Activated CD4-positive, alpha-beta T cell treated with anti-CD3 and anti-CD28 coated beads for 36 hours (primary cell): ENCODE measurements around the gene TOMM70. TPM values are rescaled to one million over a fixed set of nuclear protein-coding genes. Genes with fewer than 3 reads are reported as not detected.

Experiments used
- ATAC-seq: fragments of 200-7000 bp; cut with Tn5 transposase; one replicate; pipeline ENCODE4 v1.10.0; 2021; ENCODE audit warnings: mild to moderate bottlenecking, moderate library complexity
- CTCF ChIA-PET: fragments of 350-600 bp; sonication (Branson Sonifier 250); formaldehyde crosslinking; loops from one replicate; lab custom pipeline; 2021; ENCODE audit warnings: antibody characterized with exemption; lab: Charles Lee
- POLR2A ChIA-PET: fragments of 350-600 bp; sonication (Branson Sonifier 250); formaldehyde crosslinking; loops from one replicate; lab custom pipeline; 2021; ENCODE audit warnings: antibody characterized with exemption, inconsistent platforms; lab: Charles Lee
- DNase-seq: peaks from one replicate; pipeline ENCODE4 v3.0.0-alpha.2; 2020
- H3K27ac Mint-ChIP-seq: one replicate; pipeline ENCODE4 v1.8.0; 2021; ENCODE audit warnings: mixed read lengths
- H3K27me3 Mint-ChIP-seq: one replicate; pipeline ENCODE4 v1.8.0; 2021; ENCODE audit warnings: mixed read lengths
- H3K36me3 Mint-ChIP-seq: one replicate; pipeline ENCODE4 v1.8.0; 2021; ENCODE audit warnings: low read depth, mixed read lengths
- H3K4me1 Mint-ChIP-seq: one replicate; pipeline ENCODE4 v1.8.0; 2021; ENCODE audit warnings: mixed read lengths
- H3K4me3 Mint-ChIP-seq: one replicate; pipeline ENCODE4 v1.8.0; 2021; ENCODE audit warnings: mild to moderate bottlenecking, moderate library complexity, mixed read lengths
- H3K9me3 Mint-ChIP-seq: one replicate; pipeline ENCODE4 v1.8.0; 2021; ENCODE audit warnings: low read depth, mixed read lengths
- intact Hi-C, 2 experiments: fragments of 100-400 bp; cut with DNase I in 1 of 2; cut with micrococcal nuclease in 1 of 2; formaldehyde crosslinking; loops; one replicate each; pipeline versions ENCODE4 v1.14.2 to v1.15.1; 2022 to 2024; cut with DNase I, micrococcal nuclease
- total RNA-seq, 2 experiments: library from RNA; stranded (reverse); gene quantifications; one replicate each; pipeline ENCODE4 v1.2.3, GENCODE V29; 2021

TOMM70 gene
- total RNA-seq, 2 experiments from 2014 or later: 54.0 to 54.1 TPM

GRCh38 chr3:100427699-100428098 lies 26.8 kb upstream of the TOMM70 start:
- H3K9me3 Mint-ChIP-seq: no peaks in the 10 kb centered on the region
- intact Hi-C loops: no loop called here
- no peaks in the 10 kb centered on the region for H3K36me3 Mint-ChIP-seq
- no peaks in the 10 kb centered on the region for H3K4me1 Mint-ChIP-seq
- no peak overlapping the region for H3K4me3 Mint-ChIP-seq
- H3K27ac Mint-ChIP-seq: no peak overlapping the region
- POLR2A ChIA-PET: no interaction called here
- peaks cover 6% of the 10 kb centered on the region for H3K27me3 Mint-ChIP-seq
- CTCF ChIA-PET: no interaction called here
- no peak for DNase-seq
- ATAC-seq: no peak

- Mint-ChIP-seq H3K27ac (no peak overlapping the region), H3K27me3 (peaks cover 6% of the 10 kb centered on the region), H3K9me3 (no peaks in the 10 kb centered on the region), H3K36me3 (no peaks in the 10 kb centered on the region), H3K4me3 (no peak overlapping the region), H3K4me1 (no peaks in the 10 kb centered on the region)
- CTCF ChIA-PET: interaction anchor here (1.1 kb wide), 1 partner anchor 11 kb away, joined by 3 read pairs; no protein-coding TSS in a partner anchor
- intact Hi-C loops: no loop called here
- ATAC-seq (no peak), DNase-seq (no peak)
- POLR2A ChIA-PET: no interaction called here
These were observed 25.3 kb upstream of the TOMM70 start for GRCh38 chr3:100426067-100426682.

- ChIA-PET POLR2A (no interaction called here), CTCF (no interaction called here)
- intact Hi-C loops: no loop called here
- Mint-ChIP-seq H3K4me1 (no peaks in the 10 kb centered on the region), H3K27me3 (peaks cover 6% of the 10 kb centered on the region), H3K4me3 (no peak overlapping the region), H3K9me3 (no peaks in the 10 kb centered on the region), H3K36me3 (no peaks in the 10 kb centered on the region), H3K27ac (no peak overlapping the region)
- DNase-seq: no peak
- no peak for ATAC-seq
These were observed 24.4 kb upstream of the TOMM70 start for GRCh38 chr3:100425316-100425715.

GRCh38 chr3:100424261-100424660 lies 23.4 kb upstream of the TOMM70 start:
- H3K27me3 Mint-ChIP-seq: peaks cover 8% of the 10 kb centered on the region
- POLR2A ChIA-PET: interaction anchor here (0.6 kb wide), 1 partner anchor 957 kb away, joined by 4 read pairs; no protein-coding TSS in a partner anchor
- CTCF ChIA-PET: interaction anchor here (0.7 kb wide), 1 partner anchor 14 kb away, joined by 3 read pairs; no protein-coding TSS in a partner anchor

GRCh38 chr3:100423611-100424010 lies 22.7 kb upstream of the TOMM70 start:
- Mint-ChIP-seq H3K27me3 (peaks cover 8% of the 10 kb centered on the region), H3K4me3 (no peak overlapping the region), H3K27ac (no peak overlapping the region), H3K9me3 (no peaks in the 10 kb centered on the region), H3K4me1 (no peaks in the 10 kb centered on the region), H3K36me3 (no peaks in the 10 kb centered on the region)
- intact Hi-C loops: no loop called here
- CTCF ChIA-PET: interaction anchor here (0.5 to 0.7 kb wide), 2 partner anchors 8 to 14 kb away, joined by 3 read pairs; no protein-coding TSS in a partner anchor
- ATAC-seq (no peak), DNase-seq (no peak)
- POLR2A ChIA-PET: no interaction called here

More at GRCh38 chr3:100424261-100424660, 23.4 kb upstream of the TOMM70 start:
- H3K4me1 Mint-ChIP-seq: no peaks in the 10 kb centered on the region
- ATAC-seq (no peak), DNase-seq (no peak)
- H3K9me3 Mint-ChIP-seq: no peaks in the 10 kb centered on the region
- no peaks in the 10 kb centered on the region for H3K36me3 Mint-ChIP-seq
- no peak overlapping the region for H3K4me3 Mint-ChIP-seq
- intact Hi-C loops: no loop called here
- H3K27ac Mint-ChIP-seq: no peak overlapping the region

- intact Hi-C loops: no loop called here
- ChIA-PET POLR2A (no interaction called here), CTCF (interaction anchor here (0.6 to 0.7 kb wide), 2 partner anchors 169 to 315 kb away, joined by 3 read pairs; no protein-coding TSS in a partner anchor)
- no peaks in the 10 kb centered on the region for H3K4me1 Mint-ChIP-seq
- peaks cover 4% of the 10 kb centered on the region for H3K27me3 Mint-ChIP-seq
- no peak for DNase-seq
- H3K36me3 Mint-ChIP-seq: no peaks in the 10 kb centered on the region
- no peak overlapping the region for H3K4me3 Mint-ChIP-seq
- no peak overlapping the region for H3K27ac Mint-ChIP-seq
- H3K9me3 Mint-ChIP-seq: no peaks in the 10 kb centered on the region
- ATAC-seq: no peak
These were observed 20.0 kb upstream of the TOMM70 start for GRCh38 chr3:100420885-100421284.

GRCh38 chr3:100419406-100419805 lies 18.5 kb upstream of the TOMM70 start:
- ChIA-PET POLR2A (no interaction called here), CTCF (no interaction called here)
- no peak for DNase-seq
- no peak overlapping the region for H3K27ac Mint-ChIP-seq
- H3K27me3 Mint-ChIP-seq: peaks cover 3% of the 10 kb centered on the region
- H3K4me3 Mint-ChIP-seq: no peak overlapping the region
- no peak for ATAC-seq
- no peaks in the 10 kb centered on the region for H3K4me1 Mint-ChIP-seq
- H3K9me3 Mint-ChIP-seq: no peaks in the 10 kb centered on the region
- intact Hi-C loops: no loop called here
- no peaks in the 10 kb centered on the region for H3K36me3 Mint-ChIP-seq

GRCh38 chr3:100416863-100417262 lies 16.0 kb upstream of the TOMM70 start:
- ChIA-PET CTCF (no interaction called here), POLR2A (no interaction called here)
- intact Hi-C loops: no loop called here

GRCh38 chr3:100416176-100416575 lies 15.3 kb upstream of the TOMM70 start:
- Mint-ChIP-seq H3K9me3 (peaks cover 6% of the 10 kb centered on the region), H3K4me3 (no peak overlapping the region), H3K4me1 (no peaks in the 10 kb centered on the region), H3K27ac (no peak overlapping the region), H3K36me3 (peaks cover 4% of the 10 kb centered on the region), H3K27me3 (peaks cover 2% of the 10 kb centered on the region)
- DNase-seq (no peak), ATAC-seq (no peak)
- intact Hi-C loops: no loop called here
- CTCF ChIA-PET: no interaction called here
- POLR2A ChIA-PET: no interaction called here

More at GRCh38 chr3:100416863-100417262, 16.0 kb upstream of the TOMM70 start:
- Mint-ChIP-seq H3K27me3 (peaks cover 2% of the 10 kb centered on the region), H3K9me3 (peaks cover 4% of the 10 kb centered on the region), H3K36me3 (peaks cover 4% of the 10 kb centered on the region), H3K27ac (no peak overlapping the region), H3K4me1 (no peaks in the 10 kb centered on the region), H3K4me3 (no peak overlapping the region)
- no peak for DNase-seq
- ATAC-seq: no peak

GRCh38 chr3:100413613-100414012 lies 12.7 kb upstream of the TOMM70 start:
- Mint-ChIP-seq H3K9me3 (peaks cover 6% of the 10 kb centered on the region), H3K36me3 (peaks cover 10% of the 10 kb centered on the region), H3K27me3 (no peaks in the 10 kb centered on the region), H3K4me1 (no peaks in the 10 kb centered on the region), H3K4me3 (no peak overlapping the region), H3K27ac (no peak overlapping the region)
- intact Hi-C loops: no loop called here
- POLR2A ChIA-PET: no interaction called here
- ATAC-seq: no peak
- CTCF ChIA-PET: interaction anchor here (0.6 to 0.8 kb wide), 2 partner anchors 9 to 24 kb away, joined by 3 to 4 read pairs; no protein-coding TSS in a partner anchor
- no peak for DNase-seq

- POLR2A ChIA-PET: no interaction called here
- Mint-ChIP-seq H3K4me1 (no peaks in the 10 kb centered on the region), H3K27ac (peak overlapping the region; percentile 32), H3K9me3 (peaks cover 6% of the 10 kb centered on the region), H3K4me3 (no peak overlapping the region), H3K27me3 (no peaks in the 10 kb centered on the region), H3K36me3 (peaks cover 10% of the 10 kb centered on the region)
- DNase-seq (no peak), ATAC-seq (no peak)
- CTCF ChIA-PET: interaction anchor here (0.6 to 0.8 kb wide), 2 partner anchors 8 to 24 kb away, joined by 3 to 4 read pairs; no protein-coding TSS in a partner anchor
- intact Hi-C loops: no loop called here
These were observed 12.2 kb upstream of the TOMM70 start for GRCh38 chr3:100412912-100413590.
